ENCODE data around the gene SDHC.
A peak's percentile ranks its signal among the peaks of the same experiment; 100 is the strongest.

GRCh38 chr1:161382214-161383019, 68.2 kb downstream of the SDHC start:
- TF ChIP-seq CTCF (IDR thresholded peaks at IDR 0.05; ENCODE audit: control extremely low read depth in 1 of 3, insufficient read depth in 1 of 3, low read depth in 1 of 3, low read length in 3 of 3) (peak in 2 of 3 experiments; percentile 39 to 52; a peak in 2 of 4 replicates), RAD21 (IDR thresholded peaks at IDR 0.05 in 1 of 2, conservative IDR thresholded peaks at IDR 0.05 in 1 of 2; ENCODE audit: low read depth in 2 of 2, low read length in 2 of 2) (peak; percentile 70 to 73), SP4 (IDR thresholded peaks at IDR 0.05; ENCODE audit: low read length) (no peak), POLR2A (IDR thresholded peaks at IDR 0.05; ENCODE audit: control extremely low read depth in 1 of 2, low read depth in 2 of 2, low read length in 2 of 2) (no peak), ZNF274 (IDR thresholded peaks at IDR 0.05; ENCODE audit: borderline replicate concordance, extremely low read depth, low read length) (no peak), MAFK (IDR thresholded peaks at IDR 0.05; ENCODE audit: low read depth, low read length) (no peak), HDAC6 (IDR thresholded peaks at IDR 0.05; ENCODE audit: low read depth, low read length) (no peak)

Measured in H1 (cell line).